ENCODE data around the gene FAM3D. TPM values are rescaled to one million over a fixed set of nuclear protein-coding genes. Genes with fewer than 3 reads are reported as not detected.

Gene FAM3D
- total RNA-seq, 1 experiment from 2014 or later: 0.32 TPM

DNA sequence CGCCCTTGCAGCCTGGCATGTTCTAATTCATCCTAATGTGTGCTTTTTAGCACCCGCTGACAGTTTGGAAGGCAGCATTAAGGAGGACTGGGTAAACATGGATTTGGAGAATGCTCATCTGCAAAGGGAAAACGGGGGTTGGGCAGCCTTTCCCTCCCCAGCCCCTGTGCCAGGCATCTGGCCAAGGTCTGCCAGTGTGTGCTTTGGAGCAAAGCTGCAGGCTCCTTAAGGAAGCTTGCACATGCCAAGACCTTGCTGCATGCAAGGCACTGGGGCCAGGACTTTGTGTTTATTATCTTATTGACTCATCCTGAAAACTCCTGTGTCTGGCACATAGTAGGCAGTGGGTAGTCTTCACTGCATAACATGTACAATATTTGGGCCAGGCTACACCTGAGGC lies 20.1 kb downstream of the FAM3D start:
- no peaks in the 10 kb centered on the region for H3K27me3 ChIP-seq (ENCODE audit: insufficient read depth, low read length)
- POLR2A ChIA-PET: no interaction called here
- H3K4me2 ChIP-seq (ENCODE audit: low read length): no peak overlapping the region
- no peak for DNase-seq (ENCODE audit: low read depth, low spot score)
- H2AFZ ChIP-seq (ENCODE audit: low read depth, low read length, poor library complexity, severe bottlenecking): no peak overlapping the region
- RAD21 ChIA-PET (ENCODE audit: low non-redundant PET in 1 of 2, low total read pairs in 2 of 2, uncharacterized antibody in 2 of 2, unreplicated experiment in 2 of 2): no interaction called here
- H3K9ac ChIP-seq (ENCODE audit: low read length): no peak overlapping the region
- no peaks in the 10 kb centered on the region for H3K79me2 ChIP-seq (ENCODE audit: insufficient read depth, low read length)
- no peaks in the 10 kb centered on the region for H3K36me3 ChIP-seq (ENCODE audit: control insufficient read depth in 1 of 2, insufficient read depth in 2 of 2, low read length in 2 of 2)
- H3K4me1 ChIP-seq (ENCODE audit: control insufficient read depth in 1 of 2, insufficient read depth in 2 of 2, low read length in 2 of 2): no peaks in the 10 kb centered on the region
- no peaks in the 10 kb centered on the region for H3K9me3 ChIP-seq (ENCODE audit: control insufficient read depth in 1 of 2, insufficient read depth in 1 of 2, low read depth in 1 of 2, low read length in 2 of 2)
- H4K20me1 ChIP-seq (ENCODE audit: insufficient read depth): no peaks in the 10 kb centered on the region
- CTCF ChIA-PET: no interaction called here
- no TSS peak for BruUV-seq (replicated peaks)
- TF ChIP-seq REST (IDR thresholded peaks at IDR 0.05; ENCODE audit: low read depth) (no peak), CEBPB (IDR thresholded peaks at IDR 0.05; ENCODE audit: low read depth) (no peak), SRF (IDR thresholded peaks at IDR 0.05; ENCODE audit: low read depth) (no peak), ZFX (IDR thresholded peaks at IDR 0.05) (no peak), POLR2AphosphoS5 (IDR thresholded peaks at IDR 0.05; ENCODE audit: low read depth, low read length) (no peak), SP1 (IDR thresholded peaks at IDR 0.05; ENCODE audit: low read depth) (no peak), FOSL1 (IDR thresholded peaks at IDR 0.05; ENCODE audit: low read depth) (no peak)
- TF ChIP-seq, protein P1, sequence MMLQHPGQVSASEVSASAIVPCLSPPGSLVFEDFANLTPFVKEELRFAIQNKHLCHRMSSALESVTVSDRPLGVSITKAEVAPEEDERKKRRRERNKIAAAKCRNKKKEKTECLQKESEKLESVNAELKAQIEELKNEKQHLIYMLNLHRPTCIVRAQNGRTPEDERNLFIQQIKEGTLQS (IDR thresholded peaks at IDR 0.05): no peak
- TF ChIP-seq, protein P2, sequence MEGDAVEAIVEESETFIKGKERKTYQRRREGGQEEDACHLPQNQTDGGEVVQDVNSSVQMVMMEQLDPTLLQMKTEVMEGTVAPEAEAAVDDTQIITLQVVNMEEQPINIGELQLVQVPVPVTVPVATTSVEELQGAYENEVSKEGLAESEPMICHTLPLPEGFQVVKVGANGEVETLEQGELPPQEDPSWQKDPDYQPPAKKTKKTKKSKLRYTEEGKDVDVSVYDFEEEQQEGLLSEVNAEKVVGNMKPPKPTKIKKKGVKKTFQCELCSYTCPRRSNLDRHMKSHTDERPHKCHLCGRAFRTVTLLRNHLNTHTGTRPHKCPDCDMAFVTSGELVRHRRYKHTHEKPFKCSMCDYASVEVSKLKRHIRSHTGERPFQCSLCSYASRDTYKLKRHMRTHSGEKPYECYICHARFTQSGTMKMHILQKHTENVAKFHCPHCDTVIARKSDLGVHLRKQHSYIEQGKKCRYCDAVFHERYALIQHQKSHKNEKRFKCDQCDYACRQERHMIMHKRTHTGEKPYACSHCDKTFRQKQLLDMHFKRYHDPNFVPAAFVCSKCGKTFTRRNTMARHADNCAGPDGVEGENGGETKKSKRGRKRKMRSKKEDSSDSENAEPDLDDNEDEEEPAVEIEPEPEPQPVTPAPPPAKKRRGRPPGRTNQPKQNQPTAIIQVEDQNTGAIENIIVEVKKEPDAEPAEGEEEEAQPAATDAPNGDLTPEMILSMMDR (IDR thresholded peaks at IDR 0.05 in 2 of 3, conservative IDR thresholded peaks at IDR 0.05 in 1 of 3; ENCODE audit: borderline replicate concordance in 1 of 3, insufficient read depth in 1 of 3, low read depth in 2 of 3, low read length in 2 of 3): no peak
- no peak for ATAC-seq
- intact Hi-C loops (cut with micrococcal nuclease): loop anchor here (10.0 kb wide), 1 partner anchor 348 kb away; no protein-coding TSS in a partner anchor
- no peak overlapping the region for H3K4me3 ChIP-seq (replicated peaks in 1 of 2; ENCODE audit: low read depth in 1 of 2, low read length in 2 of 2)
- no peaks in the 10 kb centered on the region for H3K9me2 ChIP-seq (ENCODE audit: insufficient read depth)
- no peak overlapping the region for H3K27ac ChIP-seq (ENCODE audit: low read depth, low read length)
